A549 (cell line): ENCODE data around the gene ACAD11. TPM values are rescaled to one million over a fixed set of nuclear protein-coding genes. Genes with fewer than 3 reads are reported as not detected.

ENCODE experiments used
- ATAC-seq, 2 experiments: fragments of 200-7000 bp in 1 of 2; fragments of >200 bp in 1 of 2; cut with Nextera tagmentation in 1 of 2; cut with Tn5 transposase in 1 of 2; 3 replicates each; pipeline versions ENCODE4 v1.8.0 to v1.9.1; 2018 to 2020; ENCODE audit warnings: mild to moderate bottlenecking in 1 of 2, moderate library complexity in 1 of 2
- CTCF ChIA-PET: fragments of 300-600 bp; sonication (Branson Sonifier 250); formaldehyde crosslinking; extraction: SDS; loops from one replicate; lab custom pipeline; 2021; ENCODE audit warnings: antibody characterized with exemption, inconsistent platforms; lab: Yijun Ruan, JAX
- POLR2A ChIA-PET: fragments of 350-600 bp; formaldehyde crosslinking; extraction: SDS; loops from one replicate; lab custom pipeline; 2021; ENCODE audit warnings: antibody characterized with exemption, inconsistent platforms; lab: Yijun Ruan, JAX
- DNase-seq, 2 experiments: peaks; one replicate each; pipeline versions ENCODE4 v3.0.0 to v3.0.0-alpha.2; 2011 to 2016; ENCODE audit warnings: low read depth in 1 of 2, low spot score in 1 of 2
- FAIRE-seq: peaks from 2 replicates; lab custom pipeline; 2011; peaks lifted over from hg19 to GRCh38; lab: Jason Lieb, UNC
- H3K27ac ChIP-seq, 2 experiments: fragments of >200 bp; sonication (Bioruptor Twin); formaldehyde crosslinking; 3 replicates each; pipeline ENCODE4 v1.5.1; 2016 to 2017
- H3K4me1 ChIP-seq: fragments of >200 bp; sonication (Bioruptor Twin); formaldehyde crosslinking; 3 replicates; pipeline ENCODE4 v1.6.1; 2016
- H3K4me2 ChIP-seq: fragments of >200 bp; sonication (Bioruptor Twin); formaldehyde crosslinking; 3 replicates; pipeline ENCODE4 v1.6.1; 2016
- H3K4me3 ChIP-seq: fragments of >200 bp; sonication (Bioruptor Twin); formaldehyde crosslinking; 3 replicates; pipeline ENCODE4 v1.5.1; 2016
- H3K9me3 ChIP-seq: fragments of >200 bp; sonication (Bioruptor Twin); formaldehyde crosslinking; 3 replicates; pipeline ENCODE4 v1.6.1; 2016
- BHLHE40 ChIP-seq: IDR thresholded peaks from 2 replicates; pipeline ENCODE4 v1.6.1; 2012; ENCODE audit warnings: low read depth, low read length, inconsistent platforms
- CBX8 ChIP-seq: fragments of 200-600 bp; sonication (generic); IDR thresholded peaks from 2 replicates; pipeline ENCODE4 v1.6.1; 2016
- CHD4 ChIP-seq: fragments of 200-600 bp; sonication (generic); IDR thresholded peaks from 2 replicates; pipeline ENCODE4 v1.6.1; 2016; ENCODE audit warnings: antibody characterized with exemption, mild to moderate bottlenecking, borderline replicate concordance
- EHF ChIP-seq: fragments of 250-450 bp; sonication (Bioruptor Pico); IDR thresholded peaks from 2 replicates; pipeline ENCODE4 v1.5.0; 2020; ENCODE audit warnings: mild to moderate bottlenecking
- EHMT2 ChIP-seq: fragments of 200-600 bp; sonication (generic); IDR thresholded peaks from 2 replicates; pipeline ENCODE4 v1.6.1; 2016; ENCODE audit warnings: antibody characterized with exemption, low read depth, mild to moderate bottlenecking, moderate library complexity
- FOSB ChIP-seq: fragments of 250-450 bp; sonication (Bioruptor Pico); IDR thresholded peaks from 2 replicates; pipeline ENCODE4 v1.5.0; 2020; ENCODE audit warnings: mild to moderate bottlenecking, moderate library complexity
- FOSL2 ChIP-seq, 2 experiments: fragments of 450-650 bp in 1 of 2; fragments of >200 bp in 1 of 2; sonication (Bioruptor Twin) in 1 of 2; formaldehyde crosslinking; IDR thresholded peaks; 2 replicates each; pipeline versions ENCODE4 v1.5.0 to v1.6.1; 2016 to 2020; ENCODE audit warnings: mild to moderate bottlenecking in 1 of 2, moderate library complexity in 1 of 2
- FOXS1 ChIP-seq: fragments of 250-450 bp; sonication (Bioruptor Pico); IDR thresholded peaks from 2 replicates; pipeline ENCODE4 v1.5.0; 2020; ENCODE audit warnings: mild to moderate bottlenecking, moderate library complexity
- HEYL ChIP-seq: fragments of 250-450 bp; sonication (Bioruptor Pico); IDR thresholded peaks from 2 replicates; pipeline ENCODE4 v1.8.0; 2021; ENCODE audit warnings: mild to moderate bottlenecking, moderate library complexity
- HOXB13 ChIP-seq: fragments of 250-450 bp; sonication (Bioruptor Pico); IDR thresholded peaks from 2 replicates; pipeline ENCODE4 v1.5.0; 2020; ENCODE audit warnings: low read depth, mild to moderate bottlenecking, moderate library complexity
- JUN ChIP-seq, 2 experiments: fragments of >200 bp; sonication (Bioruptor Twin); formaldehyde crosslinking; IDR thresholded peaks; 2 replicates in 1 of 2; 3 replicates in 1 of 2; pipeline ENCODE4 v1.6.1; 2016 to 2017
- JUNB ChIP-seq: fragments of >200 bp; sonication (Bioruptor Twin); formaldehyde crosslinking; IDR thresholded peaks from 2 replicates; pipeline ENCODE4 v1.6.1; 2016
- KDM1A ChIP-seq: fragments of 200-600 bp; sonication (generic); IDR thresholded peaks from 2 replicates; pipeline ENCODE4 v1.6.1; 2016; ENCODE audit warnings: low read depth, mild to moderate bottlenecking
- NFE2L2 ChIP-seq: fragments of 150-350 bp; conservative IDR thresholded peaks from 2 replicates; pipeline ENCODE4 v1.6.1; 2014; ENCODE audit warnings: low read length
- POLR2A ChIP-seq: IDR thresholded peaks from 2 replicates; pipeline ENCODE4 v1.6.1; 2012; ENCODE audit warnings: mild to moderate bottlenecking, low read length
- POLR2AphosphoS2 ChIP-seq: conservative IDR thresholded peaks from 2 replicates; pipeline ENCODE4 v1.6.1; 2012; ENCODE audit warnings: low read length, improper control_type of control experiment, inconsistent platforms
- RAD21 ChIP-seq, 2 experiments: fragments of >200 bp in 1 of 2; sonication (Bioruptor Twin) in 1 of 2; formaldehyde crosslinking in 1 of 2; IDR thresholded peaks in 1 of 2; conservative IDR thresholded peaks in 1 of 2; 2 replicates in 1 of 2; 3 replicates in 1 of 2; pipeline ENCODE4 v1.6.1; 2012 to 2018; ENCODE audit warnings: inconsistent platforms in 1 of 2
- RARB ChIP-seq: fragments of 250-450 bp; sonication (Bioruptor Pico); IDR thresholded peaks from 2 replicates; pipeline ENCODE4 v1.8.0; 2021; ENCODE audit warnings: mild to moderate bottlenecking, moderate library complexity
- RFX5 ChIP-seq: fragments of 450-650 bp; IDR thresholded peaks from 2 replicates; pipeline ENCODE4 v1.7.1; 2014; ENCODE audit warnings: antibody characterized with exemption, mild to moderate bottlenecking, moderate library complexity
- ZNF302 ChIP-seq: fragments of 250-450 bp; sonication (Bioruptor Pico); IDR thresholded peaks from 2 replicates; pipeline ENCODE4 v1.9.0; 2021; ENCODE audit warnings: inconsistent platforms, mild to moderate bottlenecking, moderate library complexity
- ZSCAN20 ChIP-seq: fragments of 250-450 bp; sonication (Bioruptor Pico); IDR thresholded peaks from 2 replicates; pipeline ENCODE4 v1.8.0; 2022; ENCODE audit warnings: mild to moderate bottlenecking, moderate library complexity
- WGBS: methylation state at CpG from one replicate; pipeline ENCODE4 v1.1.6; 2017; ENCODE audit errors: missing lambda C conversion rate; 5-methylcytosine and 5-hydroxymethylcytosine counted together
- polyA plus RNA-seq, 4 experiments: library from polyadenylated mRNA; depleted of rRNA in 3 of 4; stranded (reverse); fragments of >200 nt; fragmentation: RNase III in 1 of 4; extraction: RNeasy Plus Mini Kit Qiagen cat#74134 plus additional on column Dnase treatment in 1 of 4; gene quantifications; 2 replicates in 3 of 4; 3 replicates in 1 of 4; pipeline ENCODE4 v1.2.3, GENCODE V29; 2011 to 2017
- TF ChIP-seq, protein P1 (sequence below): fragments of 150-350 bp; IDR thresholded peaks from 2 replicates; pipeline ENCODE4 v1.6.1; 2014; ENCODE audit warnings: low read depth, mild to moderate bottlenecking, low read length
- TF ChIP-seq, protein P2 (sequence below): fragments of 200-600 bp; sonication (generic); IDR thresholded peaks from 2 replicates; pipeline ENCODE4 v1.6.1; 2016; ENCODE audit warnings: antibody characterized with exemption, mild to moderate bottlenecking, moderate library complexity
- TF ChIP-seq, protein P3 (sequence below): fragments of >200 bp; sonication (Bioruptor Twin); formaldehyde crosslinking; IDR thresholded peaks from 2 replicates; pipeline ENCODE4 v1.6.1; 2016
- TF ChIP-seq, protein P4 (sequence below): IDR thresholded peaks from 2 replicates; pipeline ENCODE4 v1.6.1; 2012

Gene ACAD11
- polyA plus RNA-seq, 2 of the 4 experiments (the other 2 are of a cell fraction), result 10.3 to 19.2 TPM

DNA sequence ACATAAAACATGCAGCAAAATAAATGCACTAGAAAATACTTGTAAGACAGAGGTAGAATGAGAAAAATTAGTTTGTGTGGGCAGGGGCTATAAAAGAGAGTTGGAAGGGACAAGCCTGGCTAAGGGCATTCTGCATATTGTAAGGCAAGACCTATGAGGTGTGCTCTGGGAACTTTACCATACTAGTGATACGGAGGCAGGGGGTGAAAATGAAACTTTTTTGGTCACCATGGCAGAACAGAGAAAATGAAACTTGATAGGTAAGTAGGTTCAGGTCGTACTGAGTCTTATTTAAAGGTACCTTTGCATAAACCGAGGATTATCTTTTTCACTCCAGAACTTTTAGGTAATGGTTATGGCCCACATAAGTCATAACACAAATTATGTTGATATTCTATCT lies 137.3 kb downstream of the ACAD11 start (continued):
- no peak for TF ChIP-seq POLR2A

DNA sequence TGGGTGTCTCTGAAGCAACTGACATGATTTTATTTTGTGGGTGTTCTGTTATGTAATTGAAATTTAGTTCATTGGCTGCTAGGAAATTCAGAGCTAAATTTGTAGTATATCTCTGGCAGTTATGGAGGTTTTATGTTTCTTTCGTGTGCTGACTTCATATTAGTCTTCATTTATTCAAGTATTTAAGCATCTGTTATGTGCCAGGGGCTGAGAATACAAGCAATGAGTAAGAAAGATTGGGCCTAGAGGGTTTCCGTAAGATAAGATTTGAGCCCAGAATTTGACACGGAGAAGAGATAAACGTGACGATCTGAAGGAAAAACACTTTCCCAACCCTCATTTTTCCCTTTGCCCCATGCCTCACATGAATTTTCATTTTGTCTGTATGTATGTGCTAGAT lies 137.7 kb downstream of the ACAD11 start:
- DNase-seq, result no peak
- no peak for TF ChIP-seq ZNF302 (CRISPR knock-in tag)
- no peak for TF ChIP-seq NFE2L2
- TF ChIP-seq JUNB, result no peak
- TF ChIP-seq, all 56 proteins: peak for 0
- H3K4me2 ChIP-seq, result no peak overlapping the region
- H3K27ac ChIP-seq, result no peak overlapping the region
- POLR2A ChIA-PET, result no interaction called here
- H3K4me3 ChIP-seq, result no peak overlapping the region
- no peak for ATAC-seq
- no peak for FAIRE-seq
- H3K9me3 ChIP-seq, result no peaks in the 10 kb centered on the region
- CTCF ChIA-PET, result interaction anchor here (1.4 kb wide), 1 partner anchor 9 kb away, joined by 4 read pairs; no protein-coding TSS in a partner anchor
- no peaks in the 10 kb centered on the region for H3K4me1 ChIP-seq
- WGBS, result 94% methylated on average over 5 of the region's 5 CpGs

DNA sequence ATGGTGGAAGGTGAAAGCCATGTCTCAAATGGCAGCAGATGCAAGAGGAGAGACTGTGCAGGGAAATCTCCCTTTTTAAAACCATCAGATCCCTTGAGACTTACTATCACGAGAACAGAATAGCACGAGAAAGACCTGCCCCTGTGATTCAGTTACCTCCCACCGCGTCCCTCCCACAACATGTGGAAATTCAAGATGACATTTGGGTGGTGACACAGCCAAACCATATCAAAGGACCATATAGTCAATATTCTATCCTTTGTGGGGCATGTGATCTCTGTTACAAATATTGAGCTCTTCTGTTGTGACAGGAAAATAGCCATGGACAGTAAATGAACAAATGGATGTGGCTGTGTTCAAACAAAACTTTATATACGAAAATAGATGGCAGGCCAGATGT lies 139.7 kb downstream of the ACAD11 start:
- ATAC-seq (no peak), FAIRE-seq (no peak), DNase-seq (no peak)
- POLR2A ChIA-PET, result no interaction called here
- WGBS, result 86% methylated on average over 5 of the region's 5 CpGs
- H3K4me2 ChIP-seq, result no peak overlapping the region
- H3K4me3 ChIP-seq, result no peak overlapping the region
- H3K4me1 ChIP-seq, result no peaks in the 10 kb centered on the region
- no peaks in the 10 kb centered on the region for H3K9me3 ChIP-seq
- no peak for TF ChIP-seq BHLHE40
- TF ChIP-seq POLR2AphosphoS2, result no peak
- TF ChIP-seq POLR2A, result no peak
- no peak for TF ChIP-seq EHF
- TF ChIP-seq, protein P1, sequence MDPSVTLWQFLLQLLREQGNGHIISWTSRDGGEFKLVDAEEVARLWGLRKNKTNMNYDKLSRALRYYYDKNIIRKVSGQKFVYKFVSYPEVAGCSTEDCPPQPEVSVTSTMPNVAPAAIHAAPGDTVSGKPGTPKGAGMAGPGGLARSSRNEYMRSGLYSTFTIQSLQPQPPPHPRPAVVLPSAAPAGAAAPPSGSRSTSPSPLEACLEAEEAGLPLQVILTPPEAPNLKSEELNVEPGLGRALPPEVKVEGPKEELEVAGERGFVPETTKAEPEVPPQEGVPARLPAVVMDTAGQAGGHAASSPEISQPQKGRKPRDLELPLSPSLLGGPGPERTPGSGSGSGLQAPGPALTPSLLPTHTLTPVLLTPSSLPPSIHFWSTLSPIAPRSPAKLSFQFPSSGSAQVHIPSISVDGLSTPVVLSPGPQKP, result no peak
- no peak for TF ChIP-seq HOXB13
- TF ChIP-seq JUN (IDR thresholded peaks at IDR 0.05), result no peak
- TF ChIP-seq ZSCAN20 (CRISPR knock-in tag), result no peak
- TF ChIP-seq RARB (CRISPR knock-in tag), result no peak
- TF ChIP-seq, all 56 proteins: peak for 0
- no peak overlapping the region for H3K27ac ChIP-seq
- CTCF ChIA-PET, result interaction anchor here (1.7 kb wide), 1 partner anchor 14 kb away, joined by 4 read pairs; no protein-coding TSS in a partner anchor

DNA sequence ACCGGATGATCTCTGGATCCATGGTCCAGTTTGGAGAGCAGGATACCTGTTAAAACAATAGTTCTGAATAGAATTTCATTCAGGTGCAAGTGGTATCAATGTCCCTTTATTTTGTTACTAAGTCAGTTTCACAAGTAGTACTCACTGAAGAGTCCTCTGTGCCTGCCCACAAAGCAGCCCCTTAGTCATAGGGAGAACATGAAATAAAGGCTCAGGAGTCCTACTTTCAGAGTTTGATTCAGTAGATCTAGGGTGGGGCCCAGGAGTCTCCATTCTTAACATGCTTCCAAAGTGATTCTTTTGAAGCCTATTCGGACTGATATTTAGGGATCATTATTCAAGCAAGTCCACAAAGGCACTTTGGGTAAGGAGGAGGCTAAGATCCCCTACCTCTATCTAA lies 142.3 kb downstream of the ACAD11 start:
- ATAC-seq (no peak), FAIRE-seq (no peak), DNase-seq (no peak)
- 94% methylated on average over 2 of the region's 2 CpGs for WGBS
- ChIA-PET CTCF (no interaction called here), POLR2A (no interaction called here)
- H3K4me1 ChIP-seq, result no peaks in the 10 kb centered on the region
- H3K27ac ChIP-seq, result no peak overlapping the region
- no peaks in the 10 kb centered on the region for H3K9me3 ChIP-seq
- no peak for TF ChIP-seq CBX8
- TF ChIP-seq, protein P2, sequence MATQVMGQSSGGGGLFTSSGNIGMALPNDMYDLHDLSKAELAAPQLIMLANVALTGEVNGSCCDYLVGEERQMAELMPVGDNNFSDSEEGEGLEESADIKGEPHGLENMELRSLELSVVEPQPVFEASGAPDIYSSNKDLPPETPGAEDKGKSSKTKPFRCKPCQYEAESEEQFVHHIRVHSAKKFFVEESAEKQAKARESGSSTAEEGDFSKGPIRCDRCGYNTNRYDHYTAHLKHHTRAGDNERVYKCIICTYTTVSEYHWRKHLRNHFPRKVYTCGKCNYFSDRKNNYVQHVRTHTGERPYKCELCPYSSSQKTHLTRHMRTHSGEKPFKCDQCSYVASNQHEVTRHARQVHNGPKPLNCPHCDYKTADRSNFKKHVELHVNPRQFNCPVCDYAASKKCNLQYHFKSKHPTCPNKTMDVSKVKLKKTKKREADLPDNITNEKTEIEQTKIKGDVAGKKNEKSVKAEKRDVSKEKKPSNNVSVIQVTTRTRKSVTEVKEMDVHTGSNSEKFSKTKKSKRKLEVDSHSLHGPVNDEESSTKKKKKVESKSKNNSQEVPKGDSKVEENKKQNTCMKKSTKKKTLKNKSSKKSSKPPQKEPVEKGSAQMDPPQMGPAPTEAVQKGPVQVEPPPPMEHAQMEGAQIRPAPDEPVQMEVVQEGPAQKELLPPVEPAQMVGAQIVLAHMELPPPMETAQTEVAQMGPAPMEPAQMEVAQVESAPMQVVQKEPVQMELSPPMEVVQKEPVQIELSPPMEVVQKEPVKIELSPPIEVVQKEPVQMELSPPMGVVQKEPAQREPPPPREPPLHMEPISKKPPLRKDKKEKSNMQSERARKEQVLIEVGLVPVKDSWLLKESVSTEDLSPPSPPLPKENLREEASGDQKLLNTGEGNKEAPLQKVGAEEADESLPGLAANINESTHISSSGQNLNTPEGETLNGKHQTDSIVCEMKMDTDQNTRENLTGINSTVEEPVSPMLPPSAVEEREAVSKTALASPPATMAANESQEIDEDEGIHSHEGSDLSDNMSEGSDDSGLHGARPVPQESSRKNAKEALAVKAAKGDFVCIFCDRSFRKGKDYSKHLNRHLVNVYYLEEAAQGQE, result no peak
- TF ChIP-seq RAD21 (conservative IDR thresholded peaks at IDR 0.05 in 1 of 2, IDR thresholded peaks at IDR 0.05 in 1 of 2), result no peak
- no peak for TF ChIP-seq EHMT2
- TF ChIP-seq POLR2A, result no peak
- no peak for TF ChIP-seq FOSL2 (IDR thresholded peaks at IDR 0.05)
- TF ChIP-seq FOSL2 (CRISPR knock-in tag; IDR thresholded peaks at IDR 0.05), result no peak
- TF ChIP-seq JUN (IDR thresholded peaks at IDR 0.05), result no peak
- TF ChIP-seq CHD4, result no peak
- no peak for TF ChIP-seq BHLHE40
- no peak for TF ChIP-seq KDM1A
- TF ChIP-seq, protein P3, sequence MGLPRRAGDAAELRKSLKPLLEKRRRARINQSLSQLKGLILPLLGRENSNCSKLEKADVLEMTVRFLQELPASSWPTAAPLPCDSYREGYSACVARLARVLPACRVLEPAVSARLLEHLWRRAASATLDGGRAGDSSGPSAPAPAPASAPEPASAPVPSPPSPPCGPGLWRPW, result no peak
- no peak for TF ChIP-seq FOSB (CRISPR knock-in tag)
- no peak for TF ChIP-seq RFX5
- TF ChIP-seq, protein P4, sequence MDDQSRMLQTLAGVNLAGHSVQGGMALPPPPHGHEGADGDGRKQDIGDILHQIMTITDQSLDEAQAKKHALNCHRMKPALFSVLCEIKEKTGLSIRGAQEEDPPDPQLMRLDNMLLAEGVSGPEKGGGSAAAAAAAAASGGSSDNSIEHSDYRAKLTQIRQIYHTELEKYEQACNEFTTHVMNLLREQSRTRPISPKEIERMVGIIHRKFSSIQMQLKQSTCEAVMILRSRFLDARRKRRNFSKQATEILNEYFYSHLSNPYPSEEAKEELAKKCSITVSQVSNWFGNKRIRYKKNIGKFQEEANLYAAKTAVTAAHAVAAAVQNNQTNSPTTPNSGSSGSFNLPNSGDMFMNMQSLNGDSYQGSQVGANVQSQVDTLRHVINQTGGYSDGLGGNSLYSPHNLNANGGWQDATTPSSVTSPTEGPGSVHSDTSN, result no peak
- no peak for TF ChIP-seq FOXS1
- no peak for TF ChIP-seq JUNB
- no peak for TF ChIP-seq HEYL (CRISPR knock-in tag)
- TF ChIP-seq, all 56 proteins: peak for 0
- H3K4me2 ChIP-seq, result no peak overlapping the region
- no peak overlapping the region for H3K4me3 ChIP-seq
